HG02943 (cell line): ENCODE measurements around the gene CAPN5.

Source experiments
- ATAC-seq: cut with Tn5 transposase; IDR thresholded peaks from one replicate; pipeline ENCODE4 v1.9.1; 2021; ENCODE audit warnings: mild to moderate bottlenecking, low read depth, moderate library complexity; ENCODE audit not compliant: unreplicated experiment

The CAPN5 gene

DNA sequence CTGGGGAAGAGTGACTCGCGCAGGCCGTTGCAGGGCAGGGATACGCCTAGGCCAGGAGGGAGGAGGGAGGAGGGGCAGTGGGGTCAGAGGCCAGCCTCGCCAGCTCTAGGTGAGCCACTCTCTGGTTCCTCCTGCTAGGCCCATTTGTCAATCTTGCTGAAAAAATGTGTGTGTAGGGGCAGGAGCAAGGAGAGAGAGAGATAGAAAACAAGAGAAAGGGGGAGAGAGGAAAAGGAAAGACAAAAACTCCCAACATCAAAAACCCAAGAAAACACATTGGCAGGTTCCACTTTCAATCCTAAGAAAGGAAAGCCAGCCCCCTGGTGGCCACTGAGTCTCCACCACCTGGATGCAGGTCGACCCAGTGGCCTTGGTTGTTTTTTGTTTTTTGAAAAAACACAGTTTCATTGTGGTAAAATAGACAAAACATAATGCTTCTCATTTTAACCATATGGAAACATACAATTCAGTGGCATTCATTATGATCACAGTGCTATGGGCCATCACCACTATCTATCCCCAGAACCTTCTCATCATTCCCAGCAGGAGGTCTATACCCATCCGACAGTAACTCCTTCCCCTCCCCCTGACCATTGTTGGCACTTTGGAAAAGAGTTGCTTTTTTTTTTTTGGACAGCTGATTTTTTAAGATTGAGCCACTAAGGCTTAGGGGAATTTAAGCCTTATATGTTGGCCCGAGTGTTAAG, 46.8 kb downstream of the CAPN5 start:
- no peak for ATAC-seq

DNA sequence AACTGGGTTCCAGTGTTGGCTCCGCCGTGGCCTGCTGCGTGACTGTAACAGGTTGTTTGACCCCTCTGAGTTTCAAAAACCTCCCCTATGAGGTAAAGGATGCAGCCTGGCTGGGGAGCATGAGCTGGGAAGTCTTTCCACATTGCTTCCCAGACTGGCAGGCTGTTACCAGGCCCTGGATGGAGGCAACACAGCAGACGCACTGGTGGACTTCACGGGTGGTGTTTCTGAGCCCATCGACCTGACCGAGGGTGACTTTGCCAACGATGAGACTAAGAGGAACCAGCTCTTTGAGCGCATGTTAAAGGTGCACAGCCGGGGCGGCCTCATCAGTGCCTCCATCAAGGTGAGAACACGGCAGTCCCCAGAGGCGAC, 47.3 kb downstream of the CAPN5 start:
- ATAC-seq = no peak

DNA sequence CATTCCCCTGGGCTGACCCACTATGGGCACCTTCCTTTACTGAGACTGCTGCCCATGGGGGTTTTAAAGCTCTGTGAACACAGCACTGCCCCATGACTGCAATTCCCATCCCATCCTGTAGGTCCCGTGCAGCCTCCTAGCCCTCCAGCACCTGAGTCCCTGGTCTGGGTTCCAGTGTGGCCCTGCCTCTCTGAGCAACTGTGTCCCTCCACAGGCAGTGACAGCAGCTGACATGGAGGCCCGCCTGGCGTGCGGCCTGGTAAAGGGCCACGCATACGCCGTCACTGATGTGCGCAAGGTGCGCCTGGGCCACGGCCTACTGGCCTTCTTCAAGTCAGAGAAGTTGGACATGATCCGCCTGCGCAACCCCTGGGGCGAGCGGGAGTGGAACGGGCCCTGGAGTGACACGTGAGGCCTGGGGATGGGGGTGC, 48.4 kb downstream of the CAPN5 start:
- no peak for ATAC-seq

DNA sequence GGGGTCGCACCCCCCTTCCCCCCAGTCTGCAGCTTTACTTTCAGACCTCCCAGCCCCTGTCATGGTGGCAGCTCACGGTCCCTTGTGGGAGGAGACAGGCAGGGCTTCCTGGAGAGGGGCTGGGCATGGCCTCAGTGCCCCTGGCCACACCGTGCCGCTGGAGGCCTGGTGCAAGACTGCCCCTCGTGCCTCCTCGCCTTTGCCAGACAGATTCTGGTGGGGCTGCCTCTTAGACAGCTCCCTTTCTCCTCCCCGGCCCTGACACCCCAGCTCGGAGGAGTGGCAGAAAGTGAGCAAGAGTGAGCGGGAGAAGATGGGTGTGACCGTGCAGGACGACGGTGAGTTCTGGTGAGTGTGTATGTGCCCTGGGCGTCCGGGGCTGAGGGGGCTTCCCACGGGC, 49.2 kb downstream of the CAPN5 start:
- ATAC-seq = no peak

DNA sequence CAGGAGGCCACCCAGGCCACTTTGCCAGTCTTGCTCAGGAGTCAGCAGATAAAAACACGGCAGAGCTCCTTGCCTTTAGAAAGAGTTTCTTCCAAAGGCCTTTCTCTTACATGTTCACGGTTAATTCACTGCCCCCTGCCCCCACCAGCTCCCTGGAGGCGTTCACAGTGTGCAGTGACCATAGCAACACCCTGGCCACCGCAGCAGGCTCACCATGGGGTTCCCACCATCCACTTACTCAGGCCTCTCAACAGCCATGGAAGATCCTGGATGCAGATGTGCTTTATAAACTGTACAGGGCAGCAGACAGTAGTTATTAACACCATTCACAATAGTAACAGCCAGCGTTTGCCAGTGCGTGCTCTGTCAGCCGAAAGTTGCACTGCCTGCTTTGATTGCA, 50.7 kb downstream of the CAPN5 start:
- no peak for ATAC-seq

DNA sequence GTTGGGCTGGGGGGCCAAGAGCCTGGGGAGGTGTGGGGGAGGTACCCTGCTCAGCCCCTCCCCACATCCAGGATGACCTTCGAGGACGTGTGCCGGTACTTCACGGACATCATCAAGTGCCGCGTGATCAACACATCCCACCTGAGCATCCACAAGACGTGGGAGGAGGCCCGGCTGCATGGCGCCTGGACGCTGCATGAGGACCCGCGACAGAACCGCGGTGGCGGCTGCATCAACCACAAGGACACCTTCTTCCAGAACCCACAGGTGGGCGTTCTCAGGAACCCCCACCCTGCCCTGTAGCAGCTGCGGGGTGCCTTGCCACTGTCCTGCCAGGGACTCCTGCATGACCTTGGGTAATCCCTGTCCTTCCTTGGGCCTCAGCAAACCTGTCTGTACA, 51.3 kb downstream of the CAPN5 start:
- no peak for ATAC-seq

DNA sequence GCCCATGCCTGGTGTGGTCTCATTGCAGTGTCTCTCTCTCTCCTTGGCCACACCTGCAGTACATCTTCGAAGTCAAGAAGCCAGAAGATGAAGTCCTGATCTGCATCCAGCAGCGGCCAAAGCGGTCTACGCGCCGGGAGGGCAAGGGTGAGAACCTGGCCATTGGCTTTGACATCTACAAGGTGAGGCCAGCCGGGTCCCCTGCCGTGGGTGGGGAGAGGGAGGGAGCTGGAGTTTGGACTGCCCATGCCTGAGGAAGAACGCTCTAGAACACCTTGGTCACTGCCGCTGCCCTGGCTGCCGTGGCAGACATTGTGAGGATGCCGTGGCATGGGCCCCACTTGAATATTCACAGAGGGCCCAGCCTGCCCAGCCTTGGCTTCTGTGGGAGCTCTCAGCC, 52.2 kb downstream of the CAPN5 start:
- no peak for ATAC-seq

DNA sequence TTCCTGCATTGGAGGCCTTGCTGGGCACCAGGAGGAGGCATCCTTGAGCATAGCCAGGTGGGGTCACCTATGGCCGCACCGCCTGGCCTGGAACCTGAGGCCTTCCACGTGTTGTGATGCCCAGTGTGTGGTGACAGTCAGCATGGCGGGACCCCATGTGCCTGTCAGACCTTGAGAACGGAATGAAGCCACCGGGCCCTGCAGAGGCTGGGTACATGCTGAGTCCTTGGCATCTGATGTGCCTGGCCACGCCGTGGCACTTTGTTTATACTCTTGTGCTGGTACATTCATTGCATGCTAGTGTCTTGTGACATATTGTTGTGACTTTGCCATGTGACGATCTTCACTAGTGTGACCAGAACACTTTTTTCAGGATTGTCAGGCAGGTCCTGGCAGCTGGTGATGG, 52.8 kb downstream of the CAPN5 start:
- ATAC-seq = no peak

DNA sequence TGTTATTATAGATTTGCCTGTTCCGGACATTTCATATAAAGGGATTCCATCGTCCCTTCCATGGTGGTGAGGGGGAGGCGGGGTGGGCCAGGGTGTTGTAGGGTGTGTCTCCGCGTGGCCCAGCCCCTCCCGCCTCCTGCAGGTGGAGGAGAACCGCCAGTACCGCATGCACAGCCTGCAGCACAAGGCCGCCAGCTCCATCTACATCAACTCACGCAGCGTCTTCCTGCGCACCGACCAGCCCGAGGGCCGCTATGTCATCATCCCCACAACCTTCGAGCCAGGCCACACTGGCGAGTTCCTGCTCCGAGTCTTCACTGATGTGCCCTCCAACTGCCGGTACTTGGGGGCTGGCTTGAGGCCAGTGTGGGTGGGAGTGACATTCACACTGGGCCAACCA, 53.8 kb downstream of the CAPN5 start:
- no peak for ATAC-seq

DNA sequence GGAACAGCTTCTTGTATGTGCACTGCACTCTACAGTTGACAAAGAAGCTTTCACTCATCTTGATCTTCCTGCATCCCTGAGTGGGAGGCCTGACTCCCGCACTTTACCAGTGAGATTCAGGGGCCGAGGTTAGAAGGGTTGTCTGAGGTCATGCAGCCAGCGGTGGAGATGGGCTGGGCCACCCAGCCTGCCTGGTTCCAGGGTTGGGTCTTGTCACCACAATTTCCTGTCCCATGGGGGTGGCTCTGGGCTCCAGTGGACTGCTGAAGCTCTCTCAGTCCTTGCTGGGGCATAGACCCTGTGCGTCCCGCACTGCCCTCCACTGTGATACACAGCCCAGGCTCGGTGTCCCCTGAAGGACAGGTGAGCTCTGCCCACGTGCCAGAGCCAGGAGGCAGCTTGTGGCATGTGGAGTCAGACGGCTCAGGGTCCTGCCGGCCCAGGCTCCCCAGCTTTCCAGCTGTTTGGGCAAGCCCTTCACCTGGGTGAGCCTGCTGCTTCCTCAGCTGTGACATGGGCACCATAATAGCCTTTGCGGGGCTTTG, 54.4 kb downstream of the CAPN5 start:
- ATAC-seq = no peak

DNA sequence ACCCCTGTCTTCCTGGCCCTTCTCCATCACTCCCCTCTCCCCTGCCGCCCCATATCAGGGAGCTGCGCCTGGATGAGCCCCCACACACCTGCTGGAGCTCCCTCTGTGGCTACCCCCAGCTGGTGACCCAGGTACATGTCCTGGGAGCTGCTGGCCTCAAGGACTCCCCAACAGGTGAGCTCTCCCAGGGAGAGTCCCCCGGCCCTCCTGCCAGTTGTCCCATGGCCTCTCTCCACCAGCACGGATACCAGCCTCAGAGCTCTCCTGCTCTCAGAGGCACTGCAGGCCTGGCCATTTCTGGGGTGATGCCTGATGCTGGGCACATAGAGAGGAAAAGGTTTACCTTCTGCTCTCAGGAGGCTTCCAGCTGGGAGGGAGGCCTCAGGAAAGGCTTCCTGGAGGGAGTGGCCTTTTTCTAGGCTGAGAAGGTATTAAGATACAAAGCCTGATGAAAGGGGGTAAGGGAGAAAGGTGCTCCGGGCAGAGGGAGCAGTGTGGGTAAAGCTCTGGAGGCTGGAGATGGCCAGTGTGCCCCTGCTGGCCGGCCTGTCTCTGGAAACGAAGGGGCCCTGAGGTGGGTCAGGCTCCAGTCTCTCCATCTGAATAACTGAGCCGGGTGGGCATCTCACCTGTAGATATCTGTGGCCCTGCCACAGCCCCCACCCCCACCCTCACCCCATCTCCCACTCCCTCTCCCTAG, 55.3 kb downstream of the CAPN5 start:
- ATAC-seq = no peak

DNA sequence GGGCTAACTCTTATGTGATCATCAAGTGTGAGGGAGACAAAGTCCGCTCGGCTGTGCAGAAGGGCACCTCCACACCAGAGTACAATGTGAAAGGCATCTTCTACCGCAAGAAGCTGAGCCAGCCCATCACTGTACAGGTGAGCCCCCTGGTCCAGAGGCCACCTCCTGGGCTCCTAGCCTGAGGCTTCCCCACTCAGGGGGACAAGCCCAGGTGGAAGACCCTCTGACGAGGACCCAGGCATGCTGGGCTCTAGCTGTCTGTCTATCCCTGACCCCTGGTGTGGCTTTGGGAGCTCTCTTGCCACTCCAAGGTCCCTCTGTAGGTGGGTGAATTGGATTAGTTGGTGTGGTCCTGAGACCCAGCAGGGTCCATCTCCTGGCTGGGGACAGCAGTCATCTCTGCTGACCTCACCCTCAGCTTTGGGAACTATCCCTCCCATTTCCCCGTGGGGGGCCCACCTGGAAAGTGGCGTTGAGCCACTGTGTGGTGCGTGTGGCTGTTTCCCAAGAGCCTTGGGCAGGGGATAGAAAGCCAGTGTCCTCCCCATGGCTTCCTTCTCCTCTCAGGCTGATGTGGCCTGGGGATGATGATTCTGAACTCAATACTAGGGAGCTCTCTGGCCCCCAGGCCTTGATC, 55.9 kb downstream of the CAPN5 start:
- no peak for ATAC-seq

DNA sequence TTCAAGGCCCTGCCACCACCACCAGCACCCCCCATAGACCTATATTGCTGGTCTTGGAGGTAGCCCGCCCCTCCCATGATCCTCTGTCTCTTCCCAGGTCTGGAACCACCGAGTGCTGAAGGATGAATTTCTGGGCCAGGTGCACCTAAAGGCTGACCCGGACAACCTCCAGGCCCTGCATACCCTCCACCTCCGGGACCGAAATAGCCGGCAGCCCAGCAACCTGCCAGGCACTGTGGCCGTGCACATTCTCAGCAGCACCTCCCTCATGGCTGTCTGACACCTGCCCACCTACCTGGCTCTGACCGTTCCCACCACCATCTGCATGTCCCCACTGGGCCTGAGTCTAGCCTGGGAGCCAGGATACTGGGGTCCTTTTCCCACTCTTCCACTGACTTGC, 56.8 kb downstream of the CAPN5 start:
- no peak for ATAC-seq

DNA sequence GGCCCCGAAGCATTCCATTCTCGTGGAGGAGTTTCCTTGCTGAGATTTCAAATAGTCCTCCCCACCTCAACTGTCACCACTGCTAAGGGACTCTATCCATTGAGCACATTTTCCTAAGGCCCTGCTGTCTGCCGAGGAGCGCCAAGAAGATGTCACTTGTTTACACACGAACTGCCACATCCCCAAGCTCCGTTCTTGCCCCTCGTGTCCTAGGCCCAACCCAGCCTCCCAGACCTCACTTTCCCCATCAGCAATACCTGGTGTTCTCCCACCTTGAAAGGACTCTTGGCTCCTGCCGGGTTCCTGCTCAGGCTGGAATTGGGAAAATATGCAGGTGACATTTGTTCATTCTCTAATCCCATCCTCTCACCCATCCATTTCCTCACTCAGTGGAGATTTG, 57.3 kb downstream of the CAPN5 start:
- no peak for ATAC-seq

DNA sequence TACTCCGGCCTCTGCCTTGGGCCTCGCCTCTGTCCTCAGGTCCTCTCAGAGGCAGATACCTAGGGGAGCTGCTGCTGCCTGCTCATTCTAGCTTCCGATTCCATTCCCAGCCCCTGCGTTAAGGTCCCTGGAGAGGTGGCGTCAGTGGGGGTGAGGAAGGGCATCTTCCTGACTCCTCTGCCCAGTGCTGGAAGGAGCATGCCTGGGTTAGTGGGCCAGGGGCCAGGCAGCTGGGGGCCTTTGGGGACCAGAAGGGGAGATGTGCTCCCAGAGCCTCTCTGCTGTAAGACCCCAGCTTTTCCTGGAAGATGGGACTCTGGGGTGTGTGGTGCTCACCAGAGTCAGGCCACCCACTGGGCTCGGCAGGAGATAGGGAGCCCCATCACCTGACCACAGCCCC, 57.7 kb downstream of the CAPN5 start:
- no peak for ATAC-seq

DNA sequence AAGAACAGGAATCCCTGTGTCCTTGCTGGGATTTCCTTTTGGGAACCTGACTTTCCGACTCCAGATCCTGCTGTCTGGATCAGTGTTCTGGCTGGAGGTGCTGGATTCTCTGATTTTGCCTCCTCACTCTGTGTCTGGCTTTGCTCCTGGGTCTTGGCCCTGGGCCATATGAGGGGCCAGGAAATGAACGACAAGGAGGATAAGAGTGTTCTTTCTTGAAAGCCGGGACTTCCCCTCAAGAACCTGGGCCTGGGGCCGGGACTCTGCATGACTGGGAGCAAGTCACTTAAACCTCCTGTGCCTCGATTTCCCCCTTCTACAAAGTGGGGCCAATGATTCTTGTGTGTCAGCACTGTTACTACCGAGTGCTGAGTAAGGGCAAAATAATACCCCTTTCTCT, 58.4 kb downstream of the CAPN5 start:
- no peak for ATAC-seq

DNA sequence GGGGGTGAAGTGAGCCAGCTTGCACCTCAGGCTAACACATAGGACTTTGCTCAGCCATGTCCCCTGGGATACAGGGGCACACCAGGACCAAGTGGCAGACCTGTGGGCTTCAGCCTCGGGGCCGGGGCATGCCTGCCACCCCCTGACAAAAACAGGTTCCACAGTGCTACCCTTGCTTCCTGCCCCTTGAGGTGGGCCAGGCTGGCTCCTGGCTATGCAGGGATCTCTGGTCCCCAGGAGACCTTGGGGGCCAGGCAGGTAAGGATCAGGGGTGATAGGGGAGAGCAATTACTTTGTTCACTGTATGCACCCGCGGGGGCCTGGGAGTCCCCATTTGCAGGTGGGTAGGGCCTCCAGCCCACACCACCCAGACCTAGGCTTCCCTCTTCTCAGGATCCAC, 58.9 kb downstream of the CAPN5 start:
- no peak for ATAC-seq

DNA sequence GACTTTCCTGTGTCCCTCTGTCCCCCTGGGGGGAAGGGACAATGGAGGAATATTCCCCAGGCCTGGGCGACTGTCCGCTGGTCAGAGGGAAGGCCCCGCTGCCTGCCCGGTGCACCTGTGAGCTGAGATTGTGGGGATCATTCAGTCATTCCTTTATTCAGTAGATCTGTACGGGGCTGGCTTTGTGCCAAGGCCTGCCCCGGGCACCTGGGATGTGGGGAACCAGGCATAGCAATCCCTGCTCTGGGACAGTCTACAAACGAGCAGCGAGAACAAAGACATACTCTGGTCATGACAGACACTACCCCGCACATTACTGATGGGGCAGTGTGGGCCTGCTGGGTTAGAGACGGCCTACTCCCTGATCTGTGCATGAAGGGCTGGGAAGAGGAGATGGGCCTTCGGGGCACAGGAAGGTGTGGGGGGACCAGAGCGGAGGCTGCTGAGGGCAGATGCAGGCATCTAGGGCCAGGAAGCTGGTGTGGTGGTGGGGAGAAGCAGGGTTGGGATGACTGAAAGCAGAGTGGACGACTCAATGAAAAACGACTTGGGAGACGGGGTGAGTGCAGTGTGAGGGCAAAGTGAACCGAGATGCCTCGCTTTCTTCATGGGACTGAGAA, 59.5 kb downstream of the CAPN5 start:
- no peak for ATAC-seq

DNA sequence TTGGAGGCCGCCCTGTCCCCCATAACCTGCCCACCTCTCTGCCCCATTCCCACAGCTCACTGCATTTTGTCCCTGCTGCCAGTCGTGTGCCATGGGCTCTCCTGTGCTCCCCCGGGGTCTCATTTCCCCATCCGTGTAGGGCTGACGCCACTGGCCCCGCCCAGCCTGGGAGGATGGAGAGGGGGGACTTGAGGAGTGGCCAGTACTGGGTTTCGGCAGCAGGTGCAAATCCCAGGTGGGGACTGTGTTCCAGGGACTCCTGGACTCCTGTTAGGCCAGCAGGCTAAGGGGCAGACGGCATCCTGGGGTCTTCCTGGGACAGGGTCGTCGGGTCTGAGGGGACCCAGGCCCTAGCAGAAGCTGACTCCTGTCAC, 60.1 kb downstream of the CAPN5 start:
- ATAC-seq = no peak

DNA sequence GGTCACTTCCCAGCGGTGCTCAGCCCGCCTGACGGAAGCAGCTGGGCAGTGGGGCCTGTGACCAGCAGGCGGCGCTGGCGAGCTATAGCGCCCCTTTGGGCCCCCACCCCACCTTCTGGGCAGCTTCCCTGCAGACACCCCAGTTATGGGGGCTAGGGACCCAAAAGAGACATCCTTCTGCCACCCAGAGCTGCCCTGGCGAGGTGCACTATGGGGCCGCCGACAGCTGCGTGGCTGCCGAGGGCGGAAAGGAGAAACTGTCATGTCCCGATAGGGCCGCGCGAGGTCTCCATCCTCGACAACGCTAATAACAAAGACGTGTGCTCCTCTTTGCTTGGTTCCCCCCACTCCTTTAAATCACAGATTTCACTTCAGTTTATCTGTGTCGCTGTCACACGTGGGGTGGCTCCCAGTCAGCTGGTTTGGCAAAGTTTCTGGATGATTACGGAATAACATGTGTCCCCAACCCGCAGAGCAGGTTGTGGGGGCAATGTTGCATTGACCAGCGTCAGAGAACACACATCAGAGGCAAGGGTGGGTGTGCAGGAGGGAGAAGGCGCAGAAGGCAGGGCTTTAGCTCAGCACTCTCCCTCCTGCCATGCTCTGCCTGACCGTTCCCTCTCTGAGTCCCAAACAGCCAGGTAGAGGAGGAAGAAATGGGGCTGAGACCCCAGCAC, 60.6 kb downstream of the CAPN5 start:
- no peak for ATAC-seq
